NCI-H2171 treated with DMSO at 0.1 percent for 48 hours (cell line): ENCODE measurements around the gene ACCS.

Experiments used
- DNase-seq: peaks from one replicate; lab custom pipeline; 2025; lab: John Stamatoyannopoulos, UW

The ACCS gene

GRCh38 chr11:44094260-44094868, 28.3 kb downstream of the ACCS start:
- peak; percentile 77 for DNase-seq

GRCh38 chr11:44095506-44096359, 29.7 kb downstream of the ACCS start, which contains the start of gene EXT2:
Gene EXT2 (plus strand): TSS chr11:44095678. CDS start chr11:44107713, 12,035 bp downstream.
- DNase-seq = peak; percentile 76

GRCh38 chr11:44096360-44097185, 30.5 kb downstream of the ACCS start:
- no peak for DNase-seq

- no peak for DNase-seq
Measured at GRCh38 chr11:44097821-44098220, 31.8 kb downstream of the ACCS start.

GRCh38 chr11:44101098-44101497, 35.0 kb downstream of the ACCS start:
- DNase-seq = no peak

- no peak for DNase-seq
Measured at GRCh38 chr11:44104481-44105294, 38.6 kb downstream of the ACCS start.

- no peak for DNase-seq
Measured at GRCh38 chr11:44108260-44108659, 42.2 kb downstream of the ACCS start.

- DNase-seq = peak; percentile 69
Measured at GRCh38 chr11:44110231-44110679, 44.2 kb downstream of the ACCS start.

GRCh38 chr11:44112091-44112821, 46.2 kb downstream of the ACCS start:
- peak; percentile 65 for DNase-seq

- DNase-seq = no peak
Measured at GRCh38 chr11:44113018-44113417, 46.9 kb downstream of the ACCS start.

- no peak for DNase-seq
Measured at GRCh38 chr11:44113572-44113971, 47.5 kb downstream of the ACCS start.

GRCh38 chr11:44116234-44116830, 50.3 kb downstream of the ACCS start:
- no peak for DNase-seq

GRCh38 chr11:44120169-44120568, 54.1 kb downstream of the ACCS start:
- DNase-seq = no peak

GRCh38 chr11:44125598-44125997, 59.5 kb downstream of the ACCS start:
- DNase-seq = no peak

GRCh38 chr11:44126304-44126703, 60.2 kb downstream of the ACCS start:
- no peak for DNase-seq

- no peak for DNase-seq
Measured at GRCh38 chr11:44127130-44127529, 61.1 kb downstream of the ACCS start.

GRCh38 chr11:44128729-44129128, 62.7 kb downstream of the ACCS start:
- DNase-seq = no peak

GRCh38 chr11:44130751-44131150, 64.7 kb downstream of the ACCS start:
- no peak for DNase-seq

- peak; percentile 62 for DNase-seq
Measured at GRCh38 chr11:44133335-44133946, 67.4 kb downstream of the ACCS start.
